GM12891 (cell line): ENCODE data around the gene FYB1.

Source experiments
- PAX5 ChIP-seq: IDR thresholded peaks from 2 replicates; pipeline ENCODE4 v1.6.1; 2011; ENCODE audit warnings: low read length, moderate library complexity, mild to moderate bottlenecking; ENCODE audit not compliant: insufficient read depth, severe bottlenecking
- POLR2A ChIP-seq: IDR thresholded peaks from 2 replicates; pipeline ENCODE4 v1.6.1; 2011; ENCODE audit warnings: low read depth, low read length, control low read depth
- POLR2AphosphoS5 ChIP-seq: IDR thresholded peaks from 2 replicates; pipeline ENCODE4 v1.6.1; 2011; ENCODE audit warnings: low read depth, low read length, control low read depth
- POU2F2 ChIP-seq: IDR thresholded peaks from 2 replicates; pipeline ENCODE4 v1.6.1; 2011; ENCODE audit warnings: low read depth, mild to moderate bottlenecking, control low read depth, low read length, moderate library complexity
- SPI1 ChIP-seq: IDR thresholded peaks from 2 replicates; pipeline ENCODE4 v1.6.1; 2011; ENCODE audit warnings: low read depth, low read length, control low read depth
- TAF1 ChIP-seq: IDR thresholded peaks from 2 replicates; pipeline ENCODE4 v1.6.1; 2011; ENCODE audit warnings: low read depth, low read length, control low read depth

DNA sequence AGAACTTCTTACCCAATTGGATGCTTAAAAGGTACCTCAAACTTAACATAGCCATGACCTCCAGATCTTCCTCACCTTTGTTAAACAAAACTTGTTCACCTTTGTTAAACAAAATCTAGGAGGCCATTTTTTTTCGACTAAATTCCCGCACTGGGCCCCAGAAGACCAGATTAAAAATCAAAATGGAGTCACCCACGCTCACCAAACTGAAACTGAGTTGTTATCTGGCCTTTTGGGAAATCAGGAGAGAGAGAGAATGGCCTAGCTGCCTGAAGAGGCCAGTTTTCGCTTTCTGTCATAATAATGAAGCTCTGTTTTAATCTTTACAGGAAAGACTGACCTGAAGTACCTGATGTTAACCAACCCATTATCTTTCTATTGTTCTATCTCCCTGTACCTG, 69.4 kb downstream of the FYB1 start:
- TF ChIP-seq TAF1 (no peak), POLR2AphosphoS5 (no peak), POLR2A (no peak), SPI1 (no peak), POU2F2 (no peak), PAX5 (no peak)
